Sigmoid colon (tissue), 7 donors: Measurements from ENCODE around the gene SLC34A1. TPM values are rescaled to one million over a fixed set of nuclear protein-coding genes. Genes with fewer than 3 reads are reported as not detected.
A peak's percentile ranks its signal among the peaks of the same experiment; 100 is the strongest.

Source experiments
- DNase-seq: peaks from one replicate; pipeline ENCODE4 v3.0.0-alpha.2; 2019
- H3K27ac ChIP-seq, 4 donors: fragments of 200-600 bp; sonication (generic); one replicate each; pipeline ENCODE4 v1.5.1; 2016 to 2019; ENCODE audit warnings: mild to moderate bottlenecking in 1 of 4
- H3K27me3 ChIP-seq, 3 donors: fragments of 200-600 bp; sonication (generic); one replicate each; pipeline ENCODE4 v1.5.1; 2019; ENCODE audit warnings: mild to moderate bottlenecking in 1 of 3
- H3K36me3 ChIP-seq, 4 donors: fragments of 200-600 bp; sonication (generic); one replicate each; pipeline ENCODE4 v1.5.1; 2016 to 2019
- H3K4me1 ChIP-seq, 4 donors: fragments of 200-600 bp; sonication (generic); one replicate each; pipeline ENCODE4 v1.5.1; 2017 to 2019
- H3K4me3 ChIP-seq, 4 donors: fragments of 200-600 bp; sonication (generic); one replicate each; pipeline ENCODE4 v1.5.1; 2017 to 2019; ENCODE audit warnings: mild to moderate bottlenecking in 2 of 4, moderate library complexity in 1 of 4
- H3K9me3 ChIP-seq, 4 donors: fragments of 200-600 bp in 3 of 4; sonication (generic) in 3 of 4; one replicate each; pipeline versions ENCODE4 v1.5.1 to v1.6.1; 2013 to 2019
- EP300 ChIP-seq, 4 donors: sonication (generic); formaldehyde crosslinking; IDR thresholded peaks; one replicate each; pipeline ENCODE4 v1.6.1; 2017; ENCODE audit warnings: antibody characterized with exemption in 4 of 4
- POLR2A ChIP-seq, 2 donors: fragments of 450-650 bp; IDR thresholded peaks; one replicate each; pipeline ENCODE4 v1.6.1; 2016; ENCODE audit warnings: antibody characterized with exemption in 2 of 2, mild to moderate bottlenecking in 2 of 2, moderate library complexity in 2 of 2
- POLR2AphosphoS5 ChIP-seq, 4 donors: sonication (generic); formaldehyde crosslinking; IDR thresholded peaks; one replicate each; pipeline ENCODE4 v1.6.1; 2017; ENCODE audit warnings: antibody characterized with exemption in 4 of 4
- WGBS, 2 donors: extraction: QIAGEN DNeasy Blood & Tissue Kit; methylation state at CpG; one replicate each; pipeline ENCODE4 v1.1.7; 2013; 5-methylcytosine and 5-hydroxymethylcytosine counted together
- intact Hi-C: fragments of 100-400 bp; cut with DNase I; formaldehyde crosslinking; loops from one replicate; pipeline ENCODE4 v1.15.1; 2023
- polyA plus RNA-seq, 3 donors: library from polyadenylated mRNA; stranded (reverse); fragments of 200-250 nt; gene quantifications; one replicate each; pipeline ENCODE4 v1.2.3, GENCODE V29; 2013
- total RNA-seq, 4 donors: library from RNA; depleted of rRNA; stranded (reverse); fragments of >200 nt; gene quantifications; one replicate each; pipeline ENCODE4 v1.1.0, GENCODE V29; 2016
- TF ChIP-seq, protein P1 (sequence below), 4 experiments: fragments of 450-650 bp in 3 of 4; fragments of 200-600 bp in 1 of 4; IDR thresholded peaks; one replicate each; pipeline ENCODE4 v1.5.1; 2016 to 2019; ENCODE audit warnings: antibody characterized with exemption in 4 of 4, mild to moderate bottlenecking in 3 of 4, moderate library complexity in 2 of 4
- donor health status: healthy with polysubstance abuse.
- donor health status: Bipolar disorder and iron deficiency.
- donor health status: healthy.

SLC34A1 gene
- total and polyA plus RNA-seq, 7 donors, result 0.04 TPM; not detected in 6

DNA sequence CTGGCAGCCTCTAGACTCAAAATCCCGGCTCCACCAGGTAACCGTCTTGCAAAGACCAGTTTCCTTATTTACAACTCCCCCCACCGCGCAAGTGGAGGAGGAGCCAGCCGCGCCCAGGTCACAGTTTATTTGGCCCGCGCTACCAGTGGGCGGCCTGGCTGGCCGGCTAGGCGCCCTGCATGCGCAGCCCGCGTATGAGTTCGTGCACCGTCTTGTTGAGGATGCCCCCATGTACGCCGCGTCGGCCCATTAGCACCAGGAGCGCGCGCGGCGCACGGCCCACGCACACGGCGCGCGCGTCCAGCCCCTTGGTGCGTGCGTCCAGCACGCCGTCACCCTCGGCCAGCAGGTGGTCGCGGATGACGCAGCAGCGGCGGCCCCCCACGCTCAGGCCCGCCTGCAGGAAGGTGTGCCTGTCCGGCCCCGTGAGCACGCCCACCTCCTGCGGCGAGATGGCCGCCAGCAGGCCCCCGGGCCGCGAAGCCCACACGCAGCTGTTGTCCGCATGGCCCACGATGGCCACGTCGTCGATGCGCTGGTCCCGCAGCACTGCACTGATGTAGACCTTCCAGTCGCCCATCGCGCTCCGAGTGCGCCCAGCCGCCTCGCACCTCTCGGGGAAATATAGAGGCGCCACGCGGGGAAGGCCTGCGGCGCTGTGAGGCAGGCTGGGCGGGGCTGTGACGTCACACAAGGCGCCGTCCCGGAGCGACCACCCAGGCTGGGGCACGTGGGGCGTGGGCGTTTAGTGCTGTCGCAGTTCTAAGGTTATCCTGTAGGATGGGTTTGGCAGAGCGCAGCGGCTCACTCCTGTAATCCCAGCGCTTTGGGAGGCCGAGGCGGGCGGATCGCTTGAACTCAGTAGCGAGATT is 16.0 kb downstream of the SLC34A1 start, which contains the start of gene PFN3:
PFN3 (minus strand) TSS at position 665 of the 872 bp plus-strand sequence; CDS start at position 580, 85 bp downstream.
- Histone ChIP-seq H3K36me3 (no peaks in the 10 kb centered on the region), H3K9me3 (no peaks in the 10 kb centered on the region), H3K4me3 (no peak within 1 kb of the TSS), H3K4me1 (peaks cover 0 to 43% (median 40%) of the 10 kb centered on the region in 4 donors), H3K27me3 (peaks cover 41 to 99% (median 89%) of the 10 kb centered on the region in 3 donors), H3K27ac (no peak within 1 kb of the TSS)
- TF ChIP-seq, protein P1, sequence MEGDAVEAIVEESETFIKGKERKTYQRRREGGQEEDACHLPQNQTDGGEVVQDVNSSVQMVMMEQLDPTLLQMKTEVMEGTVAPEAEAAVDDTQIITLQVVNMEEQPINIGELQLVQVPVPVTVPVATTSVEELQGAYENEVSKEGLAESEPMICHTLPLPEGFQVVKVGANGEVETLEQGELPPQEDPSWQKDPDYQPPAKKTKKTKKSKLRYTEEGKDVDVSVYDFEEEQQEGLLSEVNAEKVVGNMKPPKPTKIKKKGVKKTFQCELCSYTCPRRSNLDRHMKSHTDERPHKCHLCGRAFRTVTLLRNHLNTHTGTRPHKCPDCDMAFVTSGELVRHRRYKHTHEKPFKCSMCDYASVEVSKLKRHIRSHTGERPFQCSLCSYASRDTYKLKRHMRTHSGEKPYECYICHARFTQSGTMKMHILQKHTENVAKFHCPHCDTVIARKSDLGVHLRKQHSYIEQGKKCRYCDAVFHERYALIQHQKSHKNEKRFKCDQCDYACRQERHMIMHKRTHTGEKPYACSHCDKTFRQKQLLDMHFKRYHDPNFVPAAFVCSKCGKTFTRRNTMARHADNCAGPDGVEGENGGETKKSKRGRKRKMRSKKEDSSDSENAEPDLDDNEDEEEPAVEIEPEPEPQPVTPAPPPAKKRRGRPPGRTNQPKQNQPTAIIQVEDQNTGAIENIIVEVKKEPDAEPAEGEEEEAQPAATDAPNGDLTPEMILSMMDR (IDR thresholded peaks at IDR 0.05), result no peak
- TF ChIP-seq POLR2A (IDR thresholded peaks at IDR 0.05) (no peak), EP300 (IDR thresholded peaks at IDR 0.05) (no peak), POLR2AphosphoS5 (IDR thresholded peaks at IDR 0.05) (no peak)
- WGBS, 2 donors, result 42% methylated on average over 92 of the region's 92 CpGs
- DNase-seq, result no peak
- intact Hi-C loops, result no loop called here

DNA sequence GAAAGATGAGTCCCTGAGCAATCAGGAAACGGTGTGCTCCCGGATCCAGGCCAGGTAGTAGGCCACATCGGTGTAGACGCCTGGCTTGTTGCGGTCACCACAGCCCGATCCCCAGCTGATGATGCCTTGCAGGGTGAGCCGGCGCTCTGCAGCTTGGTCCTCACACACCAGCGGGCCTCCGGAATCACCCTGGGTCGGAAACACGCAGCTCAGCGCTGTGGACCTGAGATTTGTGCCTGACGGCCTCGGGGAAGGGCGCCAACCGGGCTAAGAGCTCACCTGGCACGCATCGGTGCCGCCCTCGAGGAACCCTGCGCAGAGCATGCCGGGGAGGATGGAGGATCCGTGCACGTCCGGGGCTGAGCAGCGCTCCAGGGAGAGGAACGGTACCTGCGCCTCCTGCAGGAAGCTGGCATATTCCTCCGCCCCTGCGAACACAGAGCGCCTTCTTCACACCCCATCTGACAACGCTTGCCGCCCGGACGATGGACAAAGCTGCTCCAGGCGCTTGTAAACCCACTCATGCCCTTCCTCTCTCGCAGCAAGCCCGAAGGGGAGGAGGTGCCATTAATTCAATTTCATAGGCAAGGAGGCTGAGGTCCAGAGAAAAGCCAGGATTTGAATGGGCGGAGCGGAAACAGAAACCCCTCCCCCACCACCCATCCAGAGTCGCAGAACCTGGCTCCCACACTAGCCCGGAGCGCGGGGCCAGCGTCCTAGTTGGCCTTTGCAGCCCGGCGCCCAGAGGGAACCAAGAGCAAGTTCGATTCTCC is 18.2 kb downstream of the SLC34A1 start:
- TF ChIP-seq, protein P1 (IDR thresholded peaks at IDR 0.05), result no peak
- no peak for TF ChIP-seq POLR2A (IDR thresholded peaks at IDR 0.05)
- TF ChIP-seq EP300 (IDR thresholded peaks at IDR 0.05), result no peak
- no peaks in the 10 kb centered on the region for H3K9me3 ChIP-seq
- intact Hi-C loops, result loop anchor here (2.0 kb wide), 1 partner anchor 22 kb away; no protein-coding TSS in a partner anchor
- H3K36me3 ChIP-seq, result no peaks in the 10 kb centered on the region
- H3K27me3 ChIP-seq, result peaks cover 41 to 84% (median 78%) of the 10 kb centered on the region in 3 donors
- WGBS, 2 donors, result 14 to 15% methylated on average over 49 of the region's 49 CpGs
- H3K27ac ChIP-seq, result no peak overlapping the region
- no peak overlapping the region for H3K4me3 ChIP-seq
- H3K4me1 ChIP-seq, result peaks cover 0 to 43% (median 40%) of the 10 kb centered on the region in 4 donors
- DNase-seq, result no peak

DNA sequence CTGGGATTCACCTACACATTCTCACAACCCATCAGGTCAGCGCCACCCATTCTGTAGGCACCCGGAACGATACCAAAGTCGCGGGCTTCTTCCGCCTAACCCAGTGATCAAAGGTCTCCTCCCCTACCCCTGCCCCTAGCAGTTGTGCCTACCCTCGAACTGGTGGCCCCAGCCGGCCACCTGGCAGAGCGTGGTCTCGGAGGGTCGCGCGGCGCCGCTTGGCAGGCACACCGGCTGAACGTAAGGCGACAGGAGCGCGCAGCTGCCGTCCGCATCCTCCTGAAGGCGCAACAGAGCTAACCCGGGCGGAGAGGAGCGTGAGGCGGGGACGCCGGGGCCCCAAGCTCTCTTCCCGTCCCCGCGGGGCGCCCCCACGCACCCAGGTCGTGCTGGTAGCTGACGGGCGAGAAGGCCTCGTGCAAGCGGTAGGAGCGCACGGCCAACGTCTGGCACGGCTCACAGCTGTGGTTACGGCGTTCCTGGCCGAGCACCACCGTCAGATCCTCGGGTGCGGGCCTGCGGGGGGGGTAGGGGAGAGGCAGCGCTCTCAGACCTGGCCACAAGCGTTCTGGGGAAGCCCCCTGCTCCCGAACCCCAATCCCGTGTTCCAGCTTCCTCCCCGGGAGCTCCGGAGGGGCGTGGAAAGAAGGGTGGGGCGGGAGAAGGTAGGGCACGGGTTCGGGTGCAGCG is 19.0 kb downstream of the SLC34A1 start:
- Histone ChIP-seq H3K9me3 (no peaks in the 10 kb centered on the region), H3K4me3 (peak overlapping the region; percentile 20 to 60 (median 52)), H3K27ac (peak overlapping the region in 1 of 4 donors; percentile 39), H3K36me3 (no peaks in the 10 kb centered on the region), H3K4me1 (peaks cover 0 to 43% (median 40%) of the 10 kb centered on the region in 4 donors), H3K27me3 (peaks cover 41 to 76% (median 70%) of the 10 kb centered on the region in 3 donors)
- WGBS, 2 donors, result 1% methylated on average over 61 of the region's 61 CpGs
- intact Hi-C loops, result loop anchor here (2.0 kb wide), 1 partner anchor 22 kb away; no protein-coding TSS in a partner anchor
- no peak for DNase-seq
- TF ChIP-seq, protein P1 (IDR thresholded peaks at IDR 0.05), result no peak
- TF ChIP-seq POLR2A (IDR thresholded peaks at IDR 0.05), result no peak

DNA sequence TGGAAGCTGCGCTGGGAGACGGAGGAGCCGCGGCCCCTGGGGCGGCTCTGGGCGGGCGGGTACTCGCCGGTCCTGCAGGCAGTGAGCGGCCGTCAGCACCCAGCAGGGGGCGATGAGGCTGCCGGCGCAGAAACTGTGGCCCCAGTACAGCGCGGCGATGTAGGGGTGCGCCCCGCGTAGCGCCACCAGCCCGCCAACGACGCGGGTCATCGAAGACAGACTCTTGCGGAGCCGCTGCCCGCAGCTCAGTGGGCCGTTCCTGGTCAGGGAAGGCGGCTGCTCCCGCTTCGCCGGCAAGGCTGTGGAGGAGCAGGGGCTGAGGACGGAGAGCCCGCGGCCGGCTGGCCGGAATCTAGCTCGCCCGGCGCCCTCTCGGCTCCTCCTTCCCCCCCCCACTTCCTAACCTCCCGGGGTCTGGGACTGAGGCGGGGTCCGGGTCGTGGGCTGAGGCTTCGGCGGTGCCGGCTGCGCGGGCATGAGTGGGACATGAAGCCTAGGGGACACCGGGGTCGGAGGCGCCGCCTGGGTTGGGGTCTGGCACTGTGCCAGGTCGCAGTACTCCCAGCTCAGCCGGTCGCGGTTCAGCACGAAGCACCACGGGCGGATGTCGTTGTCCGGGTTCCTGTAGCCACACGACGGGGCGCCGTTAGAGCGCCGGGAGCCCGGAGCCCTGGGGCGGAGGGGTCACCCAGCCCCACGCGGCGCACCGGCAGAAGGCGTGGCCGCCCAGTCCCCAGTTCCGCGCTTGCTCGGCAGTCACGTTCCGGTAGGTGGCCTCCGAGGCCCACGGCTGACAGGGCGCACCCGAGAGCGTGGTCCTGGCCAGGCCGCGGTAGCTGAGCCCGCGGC is 19.8 kb downstream of the SLC34A1 start:
- peaks cover 0 to 43% (median 40%) of the 10 kb centered on the region in 4 donors for H3K4me1 ChIP-seq
- H3K36me3 ChIP-seq, result no peaks in the 10 kb centered on the region
- intact Hi-C loops, result loop anchor here (1.0 to 2.0 kb wide), 2 partner anchors 21 to 50 kb away; no protein-coding TSS in a partner anchor
- H3K27me3 ChIP-seq, result peaks cover 41 to 68% (median 63%) of the 10 kb centered on the region in 3 donors
- H3K27ac ChIP-seq, result peak overlapping the region in 1 of 4 donors; percentile 39
- H3K9me3 ChIP-seq, result no peaks in the 10 kb centered on the region
- DNase-seq, result peak; percentile 93
- 0 to 1% methylated on average over 93 of the region's 93 CpGs for WGBS, 2 donors
- TF ChIP-seq EP300 (IDR thresholded peaks at IDR 0.05) (no peak), POLR2AphosphoS5 (IDR thresholded peaks at IDR 0.05) (peak in 2 of 4 donors; percentile 40 to 43)
- TF ChIP-seq, protein P1 (IDR thresholded peaks at IDR 0.05), result peak; percentile 45 to 79 (median 69)
- peak overlapping the region; percentile 20 to 60 (median 52) for H3K4me3 ChIP-seq
